Astrocyte (in vitro differentiated cells and primary cell): ENCODE data around the gene CSRP3.

Source experiments
- EZH2 ChIP-seq: IDR thresholded peaks from 2 replicates; pipeline ENCODE4 v1.6.1; 2012; ENCODE audit warnings: mild to moderate bottlenecking, low read length, inconsistent platforms; ENCODE audit not compliant: insufficient read depth
- TF ChIP-seq, protein P1 (sequence below): IDR thresholded peaks from 2 replicates; pipeline ENCODE4 v1.5.1; 2011; ENCODE audit warnings: low read depth, mild to moderate bottlenecking, inconsistent platforms, low read length, moderate library complexity; ENCODE audit not compliant: insufficient read depth

DNA sequence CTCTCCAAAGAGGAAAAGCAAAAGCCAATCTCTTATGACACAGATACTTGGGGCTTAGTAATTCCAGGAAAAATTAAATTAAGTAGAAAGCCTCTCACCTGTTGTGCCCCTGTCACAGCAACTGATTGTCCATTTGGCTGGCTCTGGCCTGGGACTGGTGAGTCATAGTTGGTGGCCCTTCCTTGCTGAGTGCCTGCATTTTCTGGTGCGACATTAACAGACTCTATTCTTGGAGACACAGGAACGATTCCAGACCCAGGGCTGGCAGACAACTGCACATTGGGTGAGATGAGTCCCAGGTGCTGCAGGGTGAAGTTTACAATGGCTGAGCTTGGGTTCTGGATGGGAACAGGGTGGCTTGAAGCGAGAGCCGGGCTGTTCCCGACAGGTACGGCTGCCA is 23.3 kb upstream of the CSRP3 start:
- TF ChIP-seq EZH2 = no peak
- TF ChIP-seq, protein P1, sequence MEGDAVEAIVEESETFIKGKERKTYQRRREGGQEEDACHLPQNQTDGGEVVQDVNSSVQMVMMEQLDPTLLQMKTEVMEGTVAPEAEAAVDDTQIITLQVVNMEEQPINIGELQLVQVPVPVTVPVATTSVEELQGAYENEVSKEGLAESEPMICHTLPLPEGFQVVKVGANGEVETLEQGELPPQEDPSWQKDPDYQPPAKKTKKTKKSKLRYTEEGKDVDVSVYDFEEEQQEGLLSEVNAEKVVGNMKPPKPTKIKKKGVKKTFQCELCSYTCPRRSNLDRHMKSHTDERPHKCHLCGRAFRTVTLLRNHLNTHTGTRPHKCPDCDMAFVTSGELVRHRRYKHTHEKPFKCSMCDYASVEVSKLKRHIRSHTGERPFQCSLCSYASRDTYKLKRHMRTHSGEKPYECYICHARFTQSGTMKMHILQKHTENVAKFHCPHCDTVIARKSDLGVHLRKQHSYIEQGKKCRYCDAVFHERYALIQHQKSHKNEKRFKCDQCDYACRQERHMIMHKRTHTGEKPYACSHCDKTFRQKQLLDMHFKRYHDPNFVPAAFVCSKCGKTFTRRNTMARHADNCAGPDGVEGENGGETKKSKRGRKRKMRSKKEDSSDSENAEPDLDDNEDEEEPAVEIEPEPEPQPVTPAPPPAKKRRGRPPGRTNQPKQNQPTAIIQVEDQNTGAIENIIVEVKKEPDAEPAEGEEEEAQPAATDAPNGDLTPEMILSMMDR = no peak
